HepG2 (cell line): Measurements from ENCODE around the gene GH2. TPM values are rescaled to one million over a fixed set of nuclear protein-coding genes. Genes with fewer than 3 reads are reported as not detected.
"Not testable (repeated sequence)": the region's sequence is repeated elsewhere in the genome, so short reads cannot be mapped to it uniquely, and the experiment has no call there.

Experiments
- ATAC-seq: fragments of 200-7000 bp; cut with Tn5 transposase; 3 replicates; pipeline ENCODE4 v1.9.1; 2020; ENCODE audit warnings: mild to moderate bottlenecking, moderate library complexity
- BruUV-seq: library from RNA; stranded (reverse); fragments of 400-500 nt; replicated peaks from 2 replicates; lab custom pipeline; 2021; lab: Mats Ljungman, UMichigan
- CTCF ChIA-PET: fragments of 300-600 bp; formaldehyde crosslinking; extraction: SDS; loops from one replicate; lab custom pipeline; 2021; ENCODE audit warnings: low total read pairs, inconsistent platforms, low intra/inter-chr PET ratio; lab: Yijun Ruan, JAX
- POLR2A ChIA-PET: fragments of 350-600 bp; sonication (Branson Sonifier 250); formaldehyde crosslinking; loops from one replicate; lab custom pipeline; 2020; ENCODE audit warnings: antibody characterized with exemption, inconsistent platforms; lab: Yijun Ruan, JAX
- DNase-seq: peaks from one replicate; pipeline ENCODE4 v3.0.0-alpha.2; 2015; ENCODE audit warnings: low spot score
- FAIRE-seq: peaks from 3 replicates; lab custom pipeline; 2011; peaks lifted over from hg19 to GRCh38; lab: Jason Lieb, UNC
- H2AFZ ChIP-seq: one replicate; pipeline ENCODE4 v1.6.1; 2011; ENCODE audit warnings: low read length, inconsistent platforms
- H3K27ac ChIP-seq: fragments of 300-600 bp; 3 replicates; pipeline ENCODE4 v1.8.0; 2011; ENCODE audit warnings: mixed run types, mild to moderate bottlenecking, mixed read lengths, low read length, inconsistent platforms; ENCODE audit not compliant: insufficient read depth; ENCODE audit errors: extremely low read length
- H3K27me3 ChIP-seq, 2 experiments: fragments of 200-600 bp in 1 of 2; 2 replicates in 1 of 2; 3 replicates in 1 of 2; pipeline versions ENCODE4 v1.6.0 to v1.8.0; 2011; ENCODE audit warnings: low read length in 2 of 2, mild to moderate bottlenecking in 2 of 2, moderate library complexity in 2 of 2, inconsistent platforms in 1 of 2; ENCODE audit not compliant: insufficient read depth in 2 of 2, control insufficient read depth in 1 of 2
- H3K36me3 ChIP-seq, 2 experiments: fragments of 200-600 bp in 1 of 2; replicated peaks in 1 of 2; 2 replicates in 1 of 2; 3 replicates in 1 of 2; pipeline versions ENCODE4 v1.5.1 to v1.8.0; 2011; ENCODE audit warnings: low read length in 2 of 2, inconsistent platforms in 1 of 2; ENCODE audit not compliant: insufficient read depth in 2 of 2, control insufficient read depth in 1 of 2
- H3K4me1 ChIP-seq: 2 replicates; pipeline ENCODE4 v1.5.1; 2012; ENCODE audit warnings: low read length, inconsistent platforms; ENCODE audit not compliant: insufficient read depth
- H3K4me2 ChIP-seq: 2 replicates; pipeline ENCODE4 v1.6.0; 2011; ENCODE audit warnings: low read depth, low read length, inconsistent platforms
- H3K4me3 ChIP-seq, 3 experiments: fragments of 200-600 bp in 1 of 3; sonication (generic), shearing (Covaris generic) in 1 of 3; replicated peaks in 1 of 3; 2 replicates each; pipeline ENCODE4 v1.5.1; 2011 to 2016; ENCODE audit warnings: low read length in 3 of 3, inconsistent platforms in 2 of 3, low read depth in 2 of 3, mild to moderate bottlenecking in 2 of 3, control low read depth in 1 of 3, mixed read lengths in 1 of 3; ENCODE audit not compliant: insufficient read depth in 1 of 3
- H3K79me2 ChIP-seq: one replicate; pipeline ENCODE4 v1.6.1; 2011; ENCODE audit warnings: low read length, inconsistent platforms; ENCODE audit not compliant: insufficient read depth
- H3K9ac ChIP-seq: 2 replicates; pipeline ENCODE4 v1.6.0; 2011; ENCODE audit warnings: mild to moderate bottlenecking, low read depth, low read length, inconsistent platforms; ENCODE audit not compliant: insufficient read depth
- H3K9me3 ChIP-seq: 2 replicates; pipeline ENCODE4 v1.5.1; 2012; ENCODE audit warnings: mild to moderate bottlenecking, low read length
- H4K20me1 ChIP-seq: 2 replicates; pipeline ENCODE4 v1.6.0; 2011; ENCODE audit warnings: inconsistent platforms, mild to moderate bottlenecking, low read length, moderate library complexity; ENCODE audit not compliant: insufficient read depth
- CTCF ChIP-seq: sonication (generic); formaldehyde crosslinking; IDR thresholded peaks from 2 replicates; pipeline ENCODE4 v1.5.0; 2020; ENCODE audit warnings: mild to moderate bottlenecking, missing genetic modification reagents, moderate library complexity
- PRDM15 ChIP-seq: sonication (generic); formaldehyde crosslinking; IDR thresholded peaks from 2 replicates; pipeline ENCODE4 v1.4.0; 2020; ENCODE audit warnings: missing genetic modification reagents
- ZMYM3 ChIP-seq: sonication (generic); formaldehyde crosslinking; IDR thresholded peaks from 2 replicates; pipeline ENCODE4 v1.5.1; 2020; ENCODE audit warnings: mild to moderate bottlenecking, missing genetic modification reagents
- ZNF362 ChIP-seq: sonication (generic); formaldehyde crosslinking; IDR thresholded peaks from 2 replicates; pipeline ENCODE4 v1.4.0; 2020; ENCODE audit warnings: missing genetic modification reagents, mild to moderate bottlenecking, borderline replicate concordance
- ZNF629 ChIP-seq: sonication (generic); formaldehyde crosslinking; conservative IDR thresholded peaks from 2 replicates; pipeline ENCODE4 v1.5.0; 2020; ENCODE audit warnings: missing genetic modification reagents
- WGBS: methylation state at CpG from one replicate; pipeline ENCODE4 v1.1.6; 2017; ENCODE audit warnings: low lambda C conversion rate; 5-methylcytosine and 5-hydroxymethylcytosine counted together
- in situ Hi-C: cut with HindIII; loops from 2 replicates; pipeline ENCODE4 v1.10.0; 2017; ENCODE audit warnings: low pct_unique_long_range_greater_than_20kb; ENCODE audit not compliant: extremely low pct_ligation_motif_present
- intact Hi-C: fragments of 100-400 bp; cut with micrococcal nuclease; formaldehyde crosslinking; loops from one replicate; pipeline ENCODE4 v1.10.0; 2022; ENCODE audit not compliant: unreplicated experiment
- polyA plus RNA-seq, 8 experiments: library from polyadenylated mRNA; depleted of rRNA in 3 of 8; stranded (reverse) in 7 of 8; unstranded in 1 of 8; fragments of >200 nt; fragmentation: Illumina TruSeq in 4 of 8; extraction: Trizol in 4 of 8; gene quantifications; 2 replicates each; pipeline versions ENCODE4 v1.2.1 to v1.2.3, GENCODE V29; 2011 to 2016; ENCODE audit warnings: low read depth in 4 of 8, missing spikeins in 1 of 8, mixed read lengths in 1 of 8; ENCODE audit not compliant: insufficient read depth in 1 of 8
- total RNA-seq, 5 experiments: library from RNA; depleted of rRNA; stranded (reverse); fragments of >200 nt; fragmentation: Illumina TruSeq; extraction: Trizol; gene quantifications; 2 replicates each; pipeline ENCODE4 v1.2.3, GENCODE V29; 2016; ENCODE audit warnings: low read depth in 1 of 5

Gene GH2
- total and polyA plus RNA-seq, 2 of the 13 experiments (the other 11 are each of a cell fraction or from before 2014, with no cell fraction given): not detected

GRCh38 chr17:63882626-63883126 is 932 bp upstream of the GH2 start:
- H3K9ac ChIP-seq, H3K36me3 ChIP-seq, H3K4me1 ChIP-seq, in situ Hi-C loops, DNase-seq, H3K4me3 ChIP-seq, intact Hi-C loops, H4K20me1 ChIP-seq, H3K79me2 ChIP-seq, H3K27ac ChIP-seq, H3K9me3 ChIP-seq, H2AFZ ChIP-seq, FAIRE-seq, H3K4me2 ChIP-seq, POLR2A ChIA-PET, H3K27me3 ChIP-seq, BruUV-seq, ATAC-seq: not testable (repeated sequence)
- CTCF ChIA-PET: interaction anchor here (1.3 kb wide), 1 partner anchor 16 kb away, joined by 4 read pairs; no protein-coding TSS in a partner anchor
- WGBS: 50% methylated on average over 9 of the region's 9 CpGs
- 0 out of 2 replicates have a peak, but pooled peaks have one; percentile 35 for TF ChIP-seq ZMYM3 (CRISPR knock-in tag)
- peak; percentile 75 for TF ChIP-seq ZNF629 (CRISPR knock-in tag)

GRCh38 chr17:63881337-63881736 is 407 bp downstream of the GH2 start:
- DNase-seq (peak; percentile 50), ATAC-seq (peak; percentile 90)
- H3K4me1 ChIP-seq, H2AFZ ChIP-seq, FAIRE-seq, H4K20me1 ChIP-seq, POLR2A ChIA-PET, H3K4me3 ChIP-seq, in situ Hi-C loops, H3K27ac ChIP-seq, H3K9ac ChIP-seq, H3K79me2 ChIP-seq, BruUV-seq, H3K27me3 ChIP-seq, intact Hi-C loops, H3K36me3 ChIP-seq, H3K9me3 ChIP-seq: not testable (repeated sequence)
- 14% methylated on average over 11 of the region's 11 CpGs for WGBS
- peak overlapping the region; percentile 50 for H3K4me2 ChIP-seq
- CTCF ChIA-PET: interaction anchor here (1.3 kb wide), 1 partner anchor 15 kb away, joined by 4 read pairs; no protein-coding TSS in a partner anchor
- TF ChIP-seq PRDM15 (CRISPR knock-in tag) (peak; percentile 93), CTCF (CRISPR knock-in tag) (peak; percentile 48), ZNF362 (CRISPR knock-in tag) (peak; percentile 85)
- TF ChIP-seq, all 625 proteins: peak for 3; not testable (repeated sequence) for 622
